Cardiac fibroblast (primary cell): ENCODE data around the gene OLA1.
A peak's percentile ranks its signal among the peaks of the same experiment; 100 is the strongest.

Experiments
- DNase-seq, 2 donors: peaks; one replicate each; pipeline versions ENCODE4 v3.0.0 to v3.0.0-alpha.2; 2010; ENCODE audit warnings: low read depth in 2 of 2
- H3K4me3 ChIP-seq, 2 donors: replicated peaks in 1 of 2; 1 replicate in 1 of 2; 2 replicates in 1 of 2; pipeline ENCODE4 v1.5.1; 2011; ENCODE audit warnings: low read depth in 2 of 2, low read length in 2 of 2, mild to moderate bottlenecking in 2 of 2, moderate library complexity in 1 of 2
- TF ChIP-seq, protein P1 (sequence below): IDR thresholded peaks from one replicate; pipeline ENCODE4 v1.5.1; 2011; ENCODE audit warnings: low read depth, mild to moderate bottlenecking, low read length, inconsistent platforms

OLA1 gene

GRCh38 chr2:174090476-174090875 lies 157.9 kb downstream of the OLA1 start:
- DNase-seq: no peak
- TF ChIP-seq, protein P1, sequence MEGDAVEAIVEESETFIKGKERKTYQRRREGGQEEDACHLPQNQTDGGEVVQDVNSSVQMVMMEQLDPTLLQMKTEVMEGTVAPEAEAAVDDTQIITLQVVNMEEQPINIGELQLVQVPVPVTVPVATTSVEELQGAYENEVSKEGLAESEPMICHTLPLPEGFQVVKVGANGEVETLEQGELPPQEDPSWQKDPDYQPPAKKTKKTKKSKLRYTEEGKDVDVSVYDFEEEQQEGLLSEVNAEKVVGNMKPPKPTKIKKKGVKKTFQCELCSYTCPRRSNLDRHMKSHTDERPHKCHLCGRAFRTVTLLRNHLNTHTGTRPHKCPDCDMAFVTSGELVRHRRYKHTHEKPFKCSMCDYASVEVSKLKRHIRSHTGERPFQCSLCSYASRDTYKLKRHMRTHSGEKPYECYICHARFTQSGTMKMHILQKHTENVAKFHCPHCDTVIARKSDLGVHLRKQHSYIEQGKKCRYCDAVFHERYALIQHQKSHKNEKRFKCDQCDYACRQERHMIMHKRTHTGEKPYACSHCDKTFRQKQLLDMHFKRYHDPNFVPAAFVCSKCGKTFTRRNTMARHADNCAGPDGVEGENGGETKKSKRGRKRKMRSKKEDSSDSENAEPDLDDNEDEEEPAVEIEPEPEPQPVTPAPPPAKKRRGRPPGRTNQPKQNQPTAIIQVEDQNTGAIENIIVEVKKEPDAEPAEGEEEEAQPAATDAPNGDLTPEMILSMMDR: no peak
- H3K4me3 ChIP-seq: no peak overlapping the region

DNA sequence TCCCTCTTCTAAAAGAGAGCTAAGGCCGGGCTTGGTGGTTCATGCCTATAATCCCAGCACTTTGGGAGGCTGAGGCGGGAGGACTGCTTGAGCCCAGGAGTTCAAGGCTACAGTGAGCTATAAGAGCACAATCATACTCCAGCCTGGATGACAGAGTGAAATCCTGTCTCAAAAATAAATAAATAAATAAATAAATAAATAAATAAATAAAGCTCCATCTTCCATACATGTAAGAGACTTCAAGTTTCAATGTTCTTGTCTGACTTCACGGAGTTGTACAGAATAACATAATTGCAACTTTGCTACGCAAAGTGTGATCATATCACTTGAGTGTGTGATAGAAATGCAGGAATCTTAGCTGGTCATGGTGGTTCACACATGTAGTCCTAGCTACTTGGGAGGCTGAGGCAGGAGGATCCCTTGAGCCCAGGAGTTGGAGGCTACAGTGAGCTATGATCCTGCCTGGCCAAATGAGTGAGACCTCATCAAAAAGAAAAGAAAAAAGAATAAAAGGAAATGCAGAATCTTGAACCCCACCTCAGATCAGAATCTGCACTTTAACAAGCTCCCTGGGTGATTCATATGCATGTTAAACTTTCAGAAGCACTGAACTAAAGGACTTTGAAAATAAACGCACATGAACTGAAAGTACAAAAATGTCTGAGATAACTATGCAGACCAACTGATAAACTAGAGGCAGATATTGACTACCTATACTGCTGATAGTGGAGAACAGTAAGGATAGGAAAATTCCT lies 159.4 kb downstream of the OLA1 start:
- no peak for DNase-seq
- TF ChIP-seq, protein P1: no peak
- H3K4me3 ChIP-seq: no peak overlapping the region

GRCh38 chr2:174086708-174087107 lies 161.6 kb downstream of the OLA1 start:
- H3K4me3 ChIP-seq: no peak overlapping the region
- TF ChIP-seq, protein P1: no peak
- no peak for DNase-seq

DNA sequence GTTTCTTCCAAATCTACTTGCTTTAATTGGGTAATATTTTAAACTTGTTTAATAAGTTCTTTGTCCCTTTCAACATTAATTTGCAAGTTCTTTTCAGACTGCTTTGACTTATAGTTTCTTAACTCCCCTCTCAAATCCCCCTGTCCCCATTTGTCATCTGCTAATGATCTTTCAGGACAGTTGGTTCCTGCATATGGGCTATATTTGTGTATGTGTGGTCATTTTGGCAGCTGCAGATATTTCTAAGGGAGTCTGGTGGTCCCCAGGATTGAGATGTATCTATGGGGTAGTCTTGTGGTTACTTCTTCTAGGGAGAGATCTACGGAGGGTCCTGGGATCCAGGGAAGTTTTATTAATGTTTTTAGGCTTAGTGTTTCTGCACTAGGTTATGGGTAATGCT lies 162.6 kb downstream of the OLA1 start:
- TF ChIP-seq, protein P1: no peak
- no peak for DNase-seq
- H3K4me3 ChIP-seq: no peak overlapping the region

DNA sequence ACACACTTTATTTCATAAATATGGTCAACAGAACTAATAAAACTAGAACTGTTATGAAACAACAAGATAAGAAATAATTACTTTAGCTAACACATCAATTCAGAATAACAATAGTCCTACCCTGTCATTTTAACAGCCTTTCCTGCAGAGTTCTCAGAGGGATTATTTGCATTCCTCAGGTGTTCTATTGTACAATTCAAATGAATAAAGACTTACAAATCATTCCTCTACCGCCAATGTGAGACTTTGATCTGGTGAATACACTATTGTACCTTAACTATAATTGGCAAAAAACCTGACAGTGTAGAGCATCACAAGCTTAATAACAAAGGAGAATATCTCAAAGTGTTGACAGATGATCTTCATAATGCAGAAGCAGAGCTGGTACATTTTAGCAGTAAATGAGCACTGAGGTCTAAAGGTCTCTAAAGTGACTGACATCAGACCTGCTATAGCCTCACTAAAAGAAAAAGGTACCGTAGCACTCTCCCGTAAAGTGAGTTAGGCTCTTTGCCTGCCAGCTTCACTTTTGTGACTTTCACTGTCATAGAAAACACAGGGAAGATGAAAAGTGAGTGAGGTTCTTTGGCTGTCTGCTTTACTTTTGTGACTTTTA lies 164.4 kb downstream of the OLA1 start:
- H3K4me3 ChIP-seq: no peak overlapping the region

DNA sequence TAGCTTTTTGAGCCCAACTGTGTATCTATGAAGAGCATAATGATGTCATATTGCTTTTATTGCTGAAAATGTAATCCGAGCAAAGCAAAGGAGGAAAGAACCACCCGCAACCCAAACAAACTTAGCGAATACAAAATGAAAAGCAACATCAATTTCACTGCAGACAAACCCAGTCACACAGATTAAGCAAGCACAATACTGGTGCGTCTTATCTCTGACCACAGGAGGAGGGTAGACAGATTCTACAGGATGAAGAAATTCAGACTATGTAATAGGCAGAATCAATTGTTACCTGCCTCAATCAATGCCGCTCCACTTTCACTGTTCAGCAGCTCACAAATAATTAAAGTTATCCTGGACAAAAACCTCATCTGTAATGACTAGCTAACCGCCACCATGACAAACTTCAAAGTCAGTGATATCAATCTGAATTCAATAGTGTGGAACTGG lies 167.6 kb downstream of the OLA1 start:
- no peak for DNase-seq
- TF ChIP-seq, protein P1: no peak
- no peak overlapping the region for H3K4me3 ChIP-seq

More for the DNA sequence above, 164.4 kb downstream of the OLA1 start:
- no peak for DNase-seq
- TF ChIP-seq, protein P1: no peak

DNA sequence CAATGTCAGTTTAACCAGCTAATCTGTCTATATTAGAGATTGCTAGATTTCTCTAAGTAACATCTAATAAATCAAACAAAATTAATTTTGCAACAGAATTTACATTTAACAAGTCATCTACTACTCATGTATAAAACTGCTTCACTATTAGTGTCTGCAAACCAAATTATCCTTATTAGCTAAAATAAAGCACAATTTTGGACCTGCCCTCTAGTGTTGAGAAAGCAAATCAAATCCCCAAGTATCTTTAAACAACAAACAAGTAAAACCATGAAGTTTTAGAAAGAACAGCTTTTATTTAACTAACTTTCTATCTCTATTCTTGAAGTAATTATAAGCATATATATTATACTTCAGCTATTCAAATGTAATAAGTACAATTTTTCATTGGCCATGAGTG lies 170.1 kb downstream of the OLA1 start:
- H3K4me3 ChIP-seq: no peak overlapping the region
- TF ChIP-seq, protein P1: peak; percentile 46
- DNase-seq: peak; percentile 27 to 46
